Measurements from ENCODE around the gene XRCC4. TPM values are rescaled to one million over a fixed set of nuclear protein-coding genes. Genes with fewer than 3 reads are reported as not detected.
"Not testable (repeated sequence)": the region's sequence is repeated elsewhere in the genome, so short reads cannot be mapped to it uniquely, and the experiment has no call there.

The XRCC4 gene
- total RNA-seq, 1 donor, result 5.0 TPM

DNA sequence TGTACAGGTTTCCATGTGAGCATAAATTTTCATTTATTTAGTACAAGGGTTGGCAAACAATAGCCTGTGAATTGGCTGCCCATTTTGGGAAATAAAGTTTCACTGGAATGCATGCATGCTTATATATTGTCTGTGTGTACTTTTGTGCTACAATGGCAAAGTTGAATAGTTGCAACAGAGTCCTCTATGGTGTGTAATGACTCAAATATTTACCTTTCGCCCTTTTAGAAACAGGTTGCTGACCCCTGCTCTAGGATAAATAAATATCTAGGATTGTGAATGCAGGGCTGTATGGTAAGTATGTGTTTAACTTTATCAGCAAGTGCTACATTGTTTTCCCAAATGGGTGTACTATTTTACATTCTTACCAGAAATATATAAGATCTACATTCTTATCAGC lies 47.2 kb downstream of the XRCC4 start:
- no peaks in the 10 kb centered on the region for H3K4me1 ChIP-seq (ENCODE audit: insufficient read depth, low read length)
- H3K27me3 ChIP-seq (ENCODE audit: insufficient read depth, low read length), result no peaks in the 10 kb centered on the region
- no peaks in the 10 kb centered on the region for H3K9me3 ChIP-seq (ENCODE audit: low read depth, low read length)
- no peak overlapping the region for H3K4me3 ChIP-seq (ENCODE audit: low read length)

DNA sequence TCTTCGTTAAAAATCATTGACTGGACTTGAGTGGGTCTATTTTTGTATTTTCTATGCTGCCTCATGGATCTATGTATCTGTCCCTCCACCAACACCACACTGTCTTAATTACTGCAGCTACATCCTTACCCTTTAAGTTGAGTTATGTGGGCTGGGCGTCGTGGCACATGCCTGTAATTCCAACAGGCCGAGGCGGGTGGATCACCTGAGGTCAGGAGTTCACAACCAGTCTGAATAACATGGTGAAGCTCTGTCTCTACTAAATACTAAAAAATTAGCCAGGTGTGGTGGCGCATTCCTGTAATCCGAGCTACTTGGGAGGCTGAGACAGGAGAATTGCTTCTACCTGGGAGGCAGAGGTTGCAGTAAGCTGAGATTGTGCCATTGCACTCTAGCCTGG lies 48.2 kb downstream of the XRCC4 start:
- Histone ChIP-seq H3K4me3 (ENCODE audit: low read length) (no peak overlapping the region), H3K27me3 (ENCODE audit: insufficient read depth, low read length) (no peaks in the 10 kb centered on the region), H3K4me1 (ENCODE audit: insufficient read depth, low read length) (no peaks in the 10 kb centered on the region), H3K9me3 (ENCODE audit: low read depth, low read length) (no peaks in the 10 kb centered on the region)

- H3K9me3 ChIP-seq (ENCODE audit: low read depth, low read length), result no peaks in the 10 kb centered on the region
- H3K27me3 ChIP-seq (ENCODE audit: insufficient read depth, low read length), result no peaks in the 10 kb centered on the region
- no peaks in the 10 kb centered on the region for H3K4me1 ChIP-seq (ENCODE audit: insufficient read depth, low read length)
- no peak overlapping the region for H3K4me3 ChIP-seq (ENCODE audit: low read length)
These were observed 49.2 kb downstream of the XRCC4 start for GRCh38 chr5:83126501-83126900.

- H3K4me3 ChIP-seq (ENCODE audit: low read length), result no peak overlapping the region
- H3K9me3 ChIP-seq (ENCODE audit: low read depth, low read length), result peaks cover 3% of the 10 kb centered on the region
- no peaks in the 10 kb centered on the region for H3K27me3 ChIP-seq (ENCODE audit: insufficient read depth, low read length)
- H3K4me1 ChIP-seq (ENCODE audit: insufficient read depth, low read length), result no peaks in the 10 kb centered on the region
These were observed 56.5 kb downstream of the XRCC4 start for GRCh38 chr5:83133797-83134196.

DNA sequence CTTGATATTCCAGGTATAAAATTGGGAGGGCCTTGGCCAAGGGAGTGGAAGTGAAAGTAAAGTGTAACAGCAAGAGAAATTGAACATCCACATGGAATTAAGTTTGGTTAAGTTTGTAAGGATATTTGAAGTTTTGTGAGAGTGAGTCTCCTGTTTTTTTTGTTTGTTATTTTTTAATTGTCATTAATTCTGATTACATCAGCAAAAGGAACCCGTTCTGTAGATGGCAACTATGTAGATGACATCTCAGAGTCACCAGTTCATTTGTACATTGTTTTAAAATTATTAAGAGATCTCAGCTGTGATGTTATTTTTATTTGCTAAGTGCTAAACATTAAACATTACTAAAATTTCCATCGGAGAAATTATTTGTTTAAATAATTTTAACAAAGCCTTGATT lies 65.2 kb downstream of the XRCC4 start:
- Histone ChIP-seq H3K9me3 (ENCODE audit: low read depth, low read length) (no peaks in the 10 kb centered on the region), H3K4me3 (ENCODE audit: low read length) (no peak overlapping the region), H3K27me3 (ENCODE audit: insufficient read depth, low read length) (no peaks in the 10 kb centered on the region), H3K4me1 (ENCODE audit: insufficient read depth, low read length) (no peaks in the 10 kb centered on the region)

DNA sequence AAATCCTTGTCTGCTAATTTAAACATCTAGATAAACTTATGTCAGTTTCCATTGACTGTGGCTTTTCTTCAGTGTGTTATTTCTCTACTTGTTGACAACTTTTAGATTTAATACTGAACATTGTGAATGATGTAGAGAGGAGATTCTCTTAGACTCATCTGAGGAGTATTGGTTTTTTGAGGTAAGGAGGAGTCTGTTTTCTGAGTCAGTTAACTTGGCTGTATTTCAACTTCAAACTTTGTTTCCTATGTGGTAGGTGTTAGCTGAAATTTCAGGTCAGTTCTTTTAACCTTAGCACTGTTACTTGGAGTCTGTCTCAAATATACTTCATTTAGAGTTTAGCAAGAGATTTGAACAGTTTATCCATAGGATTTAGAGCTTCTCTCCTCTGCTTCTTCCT lies 67.9 kb downstream of the XRCC4 start:
- no peak overlapping the region for H3K4me3 ChIP-seq (ENCODE audit: low read length)
- H3K27me3 ChIP-seq (ENCODE audit: insufficient read depth, low read length), result no peaks in the 10 kb centered on the region
- no peaks in the 10 kb centered on the region for H3K9me3 ChIP-seq (ENCODE audit: low read depth, low read length)
- H3K4me1 ChIP-seq (ENCODE audit: insufficient read depth, low read length), result no peaks in the 10 kb centered on the region

GRCh38 chr5:83145882-83146331 lies 68.6 kb downstream of the XRCC4 start:
- Histone ChIP-seq H3K4me1 (ENCODE audit: insufficient read depth, low read length) (no peaks in the 10 kb centered on the region), H3K27me3 (ENCODE audit: insufficient read depth, low read length) (no peaks in the 10 kb centered on the region), H3K9me3 (ENCODE audit: low read depth, low read length) (no peaks in the 10 kb centered on the region), H3K4me3 (ENCODE audit: low read length) (no peak overlapping the region)

GRCh38 chr5:83146441-83146840 lies 69.1 kb downstream of the XRCC4 start:
- no peaks in the 10 kb centered on the region for H3K9me3 ChIP-seq (ENCODE audit: low read depth, low read length)
- H3K4me1 ChIP-seq (ENCODE audit: insufficient read depth, low read length), result no peaks in the 10 kb centered on the region
- H3K27me3 ChIP-seq (ENCODE audit: insufficient read depth, low read length), result no peaks in the 10 kb centered on the region

DNA sequence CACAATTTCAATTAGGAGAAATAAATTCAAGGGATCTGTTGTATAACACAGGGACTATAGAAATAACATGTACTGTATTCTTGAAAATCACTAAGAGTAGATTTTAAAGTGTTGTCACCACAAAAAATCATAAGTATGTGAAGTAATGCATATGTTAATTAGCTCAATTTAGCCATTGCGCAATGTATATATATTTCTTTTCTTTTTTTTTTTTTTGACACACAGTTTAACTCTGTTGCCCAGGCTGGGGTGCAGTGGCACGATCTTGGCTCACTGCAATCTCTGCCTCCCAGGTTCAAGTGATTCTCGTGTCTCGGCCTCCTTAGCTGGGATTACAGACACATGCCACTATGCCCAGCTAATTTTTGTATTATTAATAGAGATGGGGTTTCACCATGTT lies 70.2 kb downstream of the XRCC4 start:
- H3K4me3 ChIP-seq (ENCODE audit: low read length), result no peak overlapping the region
- H3K27me3 ChIP-seq (ENCODE audit: insufficient read depth, low read length), result no peaks in the 10 kb centered on the region
- no peaks in the 10 kb centered on the region for H3K9me3 ChIP-seq (ENCODE audit: low read depth, low read length)
- H3K4me1 ChIP-seq (ENCODE audit: insufficient read depth, low read length), result no peaks in the 10 kb centered on the region

More at GRCh38 chr5:83146441-83146840, 69.1 kb downstream of the XRCC4 start:
- no peak overlapping the region for H3K4me3 ChIP-seq (ENCODE audit: low read length)

GRCh38 chr5:83148370-83148769 lies 71.0 kb downstream of the XRCC4 start:
- Histone ChIP-seq H3K27me3 (ENCODE audit: insufficient read depth, low read length) (no peaks in the 10 kb centered on the region), H3K4me1 (ENCODE audit: insufficient read depth, low read length) (no peaks in the 10 kb centered on the region), H3K9me3 (ENCODE audit: low read depth, low read length) (no peaks in the 10 kb centered on the region), H3K4me3 (ENCODE audit: low read length) (no peak overlapping the region)

DNA sequence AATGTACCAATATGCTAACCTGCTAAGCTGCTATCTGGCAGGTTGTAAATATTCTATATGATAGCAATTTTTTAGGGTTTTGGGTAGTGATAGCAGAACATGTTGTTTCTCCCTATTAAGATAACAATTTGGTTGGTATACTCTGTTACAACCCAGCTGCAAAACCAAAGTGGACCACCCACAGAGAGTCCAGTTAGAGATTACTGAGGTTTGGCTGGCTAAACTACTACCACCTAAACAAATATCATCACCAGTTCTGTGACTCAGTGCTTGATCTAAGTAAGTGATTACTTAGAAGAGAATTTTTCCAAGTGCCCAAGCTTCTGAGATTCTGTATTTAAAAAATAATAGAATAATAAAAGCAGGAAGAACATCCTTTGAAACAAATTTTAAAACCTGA lies 72.3 kb downstream of the XRCC4 start:
- Histone ChIP-seq H3K4me1 (ENCODE audit: insufficient read depth, low read length) (no peaks in the 10 kb centered on the region), H3K4me3 (ENCODE audit: low read length) (no peak overlapping the region), H3K9me3 (ENCODE audit: low read depth, low read length) (no peaks in the 10 kb centered on the region)

DNA sequence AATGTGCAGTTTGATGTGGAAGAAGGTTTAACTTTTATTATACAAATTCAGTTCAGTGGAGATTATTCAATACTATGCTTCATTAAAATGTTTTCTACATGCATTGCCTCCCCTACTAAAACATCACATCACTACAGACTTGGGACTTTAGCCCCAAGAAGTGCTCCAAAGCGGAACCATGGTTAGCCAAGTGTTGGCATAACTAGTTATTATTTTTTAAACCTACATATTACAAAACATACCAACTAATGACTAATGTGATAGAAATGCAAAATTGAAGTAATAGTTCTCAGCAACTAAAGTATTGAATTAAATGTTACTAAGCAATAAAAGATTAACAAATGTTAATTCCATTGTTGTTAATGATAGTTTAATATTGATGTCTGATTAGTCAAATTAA lies 74.5 kb downstream of the XRCC4 start:
- no peak overlapping the region for H3K4me3 ChIP-seq (ENCODE audit: low read length)
- H3K27me3 ChIP-seq (ENCODE audit: insufficient read depth, low read length), result no peaks in the 10 kb centered on the region
- no peaks in the 10 kb centered on the region for H3K9me3 ChIP-seq (ENCODE audit: low read depth, low read length)
- peaks cover 5% of the 10 kb centered on the region for H3K4me1 ChIP-seq (ENCODE audit: insufficient read depth, low read length)

More for the DNA sequence above, 72.3 kb downstream of the XRCC4 start:
- H3K27me3 ChIP-seq (ENCODE audit: insufficient read depth, low read length), result no peaks in the 10 kb centered on the region

DNA sequence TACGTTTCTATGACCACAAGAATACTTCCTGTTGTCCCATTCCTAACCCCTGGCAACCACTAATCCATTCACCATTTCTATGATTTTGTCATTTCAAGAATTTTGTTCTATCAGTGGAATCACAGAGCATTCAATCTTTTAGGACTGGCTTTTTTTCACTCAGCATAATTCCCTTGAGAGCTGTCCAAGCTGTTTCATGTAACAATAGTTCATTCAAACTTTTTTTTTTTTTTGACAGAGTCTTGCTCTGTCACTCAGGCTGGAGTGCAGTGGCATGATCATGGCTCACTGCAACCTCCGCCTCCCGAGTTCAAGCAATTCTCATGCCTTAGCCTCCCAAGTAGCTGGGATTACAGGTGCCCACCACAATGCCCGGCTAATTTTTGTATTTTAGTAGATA lies 75.6 kb downstream of the XRCC4 start:
- H3K4me1 ChIP-seq (ENCODE audit: insufficient read depth, low read length); H3K9me3 ChIP-seq (ENCODE audit: low read depth, low read length); H3K4me3 ChIP-seq (ENCODE audit: low read length); H3K27me3 ChIP-seq (ENCODE audit: insufficient read depth, low read length): not testable (repeated sequence)

DNA sequence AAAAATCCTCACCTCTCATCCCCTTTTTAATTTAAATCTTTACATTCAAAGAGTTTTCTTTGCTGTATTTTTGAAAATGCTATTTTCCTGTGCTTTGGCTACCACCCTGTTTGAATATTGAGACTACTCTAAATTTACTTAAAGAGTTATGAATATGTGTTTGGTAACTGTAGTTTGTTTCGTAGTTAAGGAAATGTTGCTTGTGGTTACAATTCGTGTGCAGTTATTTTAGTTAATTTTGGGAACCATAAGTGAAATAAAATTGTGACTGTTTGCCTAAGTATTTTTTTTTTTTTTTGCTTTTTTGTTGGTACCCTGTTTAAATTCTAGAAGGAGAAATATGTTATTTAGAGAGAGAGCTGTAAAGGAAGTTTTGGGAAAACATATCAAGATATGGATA lies 78.7 kb downstream of the XRCC4 start:
- Histone ChIP-seq H3K27me3 (ENCODE audit: insufficient read depth, low read length) (no peaks in the 10 kb centered on the region), H3K4me3 (ENCODE audit: low read length) (no peak overlapping the region), H3K9me3 (ENCODE audit: low read depth, low read length) (no peaks in the 10 kb centered on the region), H3K4me1 (ENCODE audit: insufficient read depth, low read length) (peaks cover 9% of the 10 kb centered on the region)

DNA sequence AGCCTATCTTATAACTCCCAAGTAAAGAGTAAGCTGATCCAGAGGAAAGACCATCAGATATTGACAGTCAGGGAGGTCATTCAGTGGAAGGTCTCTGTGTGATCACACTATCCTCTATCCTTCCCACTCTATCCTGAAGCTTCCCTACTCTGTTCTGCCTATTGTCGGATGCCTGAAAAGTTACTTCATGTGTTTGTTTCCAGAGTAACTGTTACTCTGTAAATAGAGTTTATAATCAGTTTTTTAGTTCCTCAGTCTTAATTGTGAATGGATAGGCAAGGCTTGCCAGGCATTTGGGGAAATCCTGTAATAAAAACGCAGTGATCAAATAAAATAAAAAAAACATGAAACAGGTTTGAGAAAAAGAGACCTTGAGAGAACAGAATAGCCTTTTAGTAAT lies 79.8 kb downstream of the XRCC4 start:
- Histone ChIP-seq H3K27me3 (ENCODE audit: insufficient read depth, low read length) (no peaks in the 10 kb centered on the region), H3K4me3 (ENCODE audit: low read length) (no peak overlapping the region), H3K4me1 (ENCODE audit: insufficient read depth, low read length) (peaks cover 9% of the 10 kb centered on the region), H3K9me3 (ENCODE audit: low read depth, low read length) (no peaks in the 10 kb centered on the region)

- H3K4me1 ChIP-seq (ENCODE audit: insufficient read depth, low read length), result no peaks in the 10 kb centered on the region
- H3K27me3 ChIP-seq (ENCODE audit: insufficient read depth, low read length), result no peaks in the 10 kb centered on the region
- H3K4me3 ChIP-seq (ENCODE audit: low read length), result no peak overlapping the region
- H3K9me3 ChIP-seq (ENCODE audit: low read depth, low read length), result no peaks in the 10 kb centered on the region
These were observed 85.3 kb downstream of the XRCC4 start for GRCh38 chr5:83162601-83163000.

- H3K4me3 ChIP-seq (ENCODE audit: low read length), result no peak overlapping the region
- no peaks in the 10 kb centered on the region for H3K9me3 ChIP-seq (ENCODE audit: low read depth, low read length)
- H3K27me3 ChIP-seq (ENCODE audit: insufficient read depth, low read length), result no peaks in the 10 kb centered on the region
- H3K4me1 ChIP-seq (ENCODE audit: insufficient read depth, low read length), result no peaks in the 10 kb centered on the region
These were observed 90.2 kb downstream of the XRCC4 start for GRCh38 chr5:83167538-83167937.

Measured in mononuclear cell (primary cell).